ENCODE measurements around the gene TARM1.
"Not testable (repeated sequence)": the region's sequence is repeated elsewhere in the genome, so short reads cannot be mapped to it uniquely, and the experiment has no call there.

Gene TARM1

DNA sequence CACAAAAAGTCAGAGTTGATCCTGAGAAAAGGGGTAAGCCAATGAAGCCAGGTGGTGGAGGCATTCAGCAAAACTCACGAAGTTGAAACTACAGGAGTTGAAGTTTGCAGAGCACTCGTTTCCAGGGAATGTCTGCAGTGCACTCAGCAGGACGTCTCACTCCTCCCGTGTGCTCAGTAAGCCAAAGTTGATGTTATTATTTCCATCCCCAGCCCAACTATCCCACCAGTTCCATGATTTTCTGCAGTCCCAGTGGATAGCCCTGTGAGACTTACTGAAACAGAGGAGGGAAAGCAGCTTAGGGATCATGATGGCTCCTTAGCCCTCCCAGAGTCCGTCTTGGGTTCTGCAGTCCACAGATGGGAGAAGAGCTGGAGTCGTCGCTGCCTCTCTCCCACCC lies at the start of gene TARM1:
Gene TARM1, minus strand, starts transcription at position 334 of the 400 bp plus-strand sequence. Its CDS starts 25 bp downstream, at position 309.
- DNase-seq: no peak

DNA sequence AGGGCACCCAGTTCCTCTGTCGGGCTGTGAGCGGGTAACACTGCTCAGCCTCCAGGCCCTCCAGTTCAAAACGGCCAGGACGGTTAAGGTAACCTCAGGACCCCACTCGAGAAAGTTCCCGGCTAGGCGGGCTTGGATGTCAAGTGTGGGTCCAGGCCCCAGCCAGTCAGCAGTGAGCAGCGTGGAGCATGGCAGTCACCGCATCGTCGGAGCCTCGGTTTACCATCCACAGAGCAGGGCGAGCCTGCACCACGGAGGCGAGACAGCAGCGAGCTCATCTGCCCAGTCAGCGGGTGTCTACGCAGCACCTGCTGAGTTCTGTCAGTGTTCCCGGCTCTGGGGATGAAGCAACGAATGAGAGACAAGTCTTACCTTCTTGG lies 48.4 kb upstream of the TARM1 start:
- no peak for DNase-seq

DNA sequence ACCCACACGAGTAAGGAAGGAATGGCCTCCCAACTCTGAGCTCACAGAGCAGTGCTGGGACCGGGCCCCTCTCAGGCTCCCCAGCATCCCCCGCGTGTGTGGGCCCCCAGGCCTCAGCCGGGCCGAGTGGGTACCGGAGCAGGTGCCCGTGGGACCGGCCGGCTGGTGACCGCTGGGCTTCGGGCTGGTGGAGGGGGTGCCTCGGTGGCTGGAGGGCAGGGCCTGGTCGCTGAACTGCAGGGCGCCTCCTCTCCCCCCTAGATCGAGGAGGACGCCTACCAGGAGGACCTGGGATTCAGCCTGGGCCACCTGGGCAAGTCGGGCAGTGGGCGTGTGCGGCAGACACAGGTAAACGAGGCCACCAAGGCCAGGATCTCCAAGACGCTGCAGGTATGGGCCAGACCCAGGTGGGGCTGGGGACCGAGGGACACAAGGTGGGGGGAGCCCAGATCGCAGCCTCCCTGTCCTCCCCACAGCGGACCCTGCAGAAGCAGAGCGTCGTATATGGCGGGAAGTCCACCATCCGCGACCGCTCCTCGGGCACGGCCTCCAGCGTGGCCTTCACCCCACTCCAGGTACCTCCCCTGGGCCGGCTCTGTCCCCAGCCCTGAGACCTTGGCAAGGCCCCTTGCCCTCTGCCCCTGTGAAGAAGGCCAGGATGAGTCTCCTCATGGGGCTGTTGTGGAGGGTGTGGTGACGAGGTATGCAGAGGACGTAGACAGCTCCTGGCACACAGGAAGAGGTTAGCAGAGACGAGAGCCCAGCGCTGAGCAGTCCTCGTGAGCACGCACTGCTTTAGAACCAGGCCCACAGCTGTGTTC lies 47.8 kb upstream of the TARM1 start:
- DNase-seq: no peak

DNA sequence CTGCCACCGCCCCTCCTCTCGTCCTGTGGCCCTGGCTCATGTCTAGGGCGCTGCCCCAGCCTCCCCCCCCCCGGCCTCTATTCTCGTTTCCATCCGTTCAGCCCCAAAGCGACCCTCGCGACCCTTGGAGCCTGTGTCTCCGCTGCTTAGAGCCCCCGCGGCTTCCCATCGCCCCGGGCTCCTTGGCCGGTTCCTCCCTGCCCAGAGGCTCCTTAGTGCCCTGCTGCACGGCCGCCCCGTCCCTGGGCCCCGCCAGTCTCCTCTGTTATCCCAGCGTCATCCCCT lies 47.2 kb upstream of the TARM1 start:
- no peak for DNase-seq

DNA sequence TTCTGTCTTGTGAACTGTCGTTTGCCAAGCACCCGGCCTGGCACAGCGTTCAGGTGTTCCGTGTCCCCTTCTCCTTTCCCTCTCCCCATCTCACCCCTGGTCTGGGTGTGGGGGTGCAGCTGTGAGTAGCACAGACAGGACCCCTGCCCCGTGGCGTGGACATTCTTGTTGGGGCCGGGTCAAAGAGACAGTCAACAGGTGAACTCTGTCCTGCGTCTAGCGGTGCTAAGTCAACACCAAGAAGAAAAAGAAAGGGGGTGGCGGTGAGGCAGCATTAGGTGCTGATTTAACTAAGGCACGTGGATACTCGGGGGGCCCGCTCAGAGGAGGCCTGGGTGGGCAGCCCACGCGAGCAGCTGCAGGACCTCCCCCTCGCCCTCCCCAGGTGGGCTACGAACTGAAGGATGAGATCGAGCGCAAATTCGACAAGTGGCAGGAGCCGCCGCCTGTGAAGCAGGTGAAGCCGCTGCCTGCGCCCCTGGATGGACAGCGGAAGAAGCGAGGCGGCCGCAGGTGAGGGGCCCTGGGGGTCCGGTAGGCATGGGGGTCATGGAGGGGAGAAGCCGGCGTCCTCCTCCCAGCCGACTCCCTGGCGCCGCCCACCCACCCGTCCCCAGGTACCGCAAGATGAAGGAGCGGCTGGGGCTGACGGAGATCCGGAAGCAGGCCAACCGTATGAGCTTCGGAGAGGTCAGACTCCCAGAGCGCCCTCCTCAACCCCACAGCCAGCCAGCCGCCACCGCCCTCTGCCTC lies 46.7 kb upstream of the TARM1 start:
- DNase-seq: no peak

DNA sequence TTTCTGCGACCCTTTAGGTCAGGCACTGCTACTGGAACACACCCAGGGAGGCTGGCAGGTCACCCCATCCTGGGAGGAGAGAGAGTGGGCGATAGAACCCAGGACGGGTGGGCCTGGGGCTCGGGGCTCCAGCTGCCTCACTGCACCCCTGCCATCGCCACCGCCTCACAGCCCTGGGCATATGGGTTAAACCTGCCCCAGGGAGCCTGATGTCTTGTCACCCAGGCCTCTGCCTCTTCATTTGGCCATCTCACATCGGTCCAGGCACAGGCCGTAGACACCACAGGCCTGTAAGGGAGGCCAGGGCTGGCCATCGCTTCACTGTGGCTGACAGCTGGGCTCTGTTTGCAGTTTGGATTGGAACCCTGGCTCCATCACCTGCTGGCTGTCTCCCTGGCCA lies 44.5 kb upstream of the TARM1 start:
- DNase-seq: no peak

DNA sequence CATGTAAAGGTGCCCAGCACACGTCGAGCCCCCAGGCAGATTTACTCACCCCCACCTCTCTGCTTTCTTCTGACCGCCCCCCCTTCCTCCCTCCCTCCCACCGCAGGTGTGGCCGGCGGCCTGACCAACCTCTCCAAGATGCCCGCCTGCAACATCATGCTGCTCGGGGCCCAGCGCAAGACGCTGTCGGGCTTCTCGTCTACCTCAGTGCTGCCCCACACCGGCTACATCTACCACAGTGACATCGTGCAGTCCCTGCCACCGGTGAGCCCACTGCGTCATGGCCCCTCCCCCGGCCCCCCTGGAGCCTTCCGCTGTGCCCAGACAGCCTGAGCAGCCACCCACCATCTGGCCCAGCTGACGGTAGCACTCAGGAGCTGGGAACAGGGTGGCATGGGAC lies 43.2 kb upstream of the TARM1 start:
- DNase-seq: no peak

DNA sequence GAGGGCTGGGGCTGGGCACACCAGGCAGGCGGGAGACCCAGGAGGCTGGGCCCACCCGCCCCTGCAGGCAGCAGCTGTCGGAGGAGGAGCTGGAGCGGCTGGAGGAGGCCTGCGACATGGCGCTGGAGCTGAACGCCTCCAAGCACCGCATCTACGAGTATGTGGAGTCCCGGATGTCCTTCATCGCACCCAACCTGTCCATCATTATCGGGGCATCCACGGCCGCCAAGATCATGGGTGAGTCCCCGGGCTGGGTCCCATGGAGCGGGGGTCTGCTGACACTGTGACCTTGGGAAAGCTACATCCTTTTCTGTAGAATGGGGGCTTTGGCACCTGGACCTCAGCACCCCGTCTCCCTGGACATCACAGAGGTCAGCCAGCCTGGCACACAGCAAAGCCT lies 42.5 kb upstream of the TARM1 start:
- no peak for DNase-seq

DNA sequence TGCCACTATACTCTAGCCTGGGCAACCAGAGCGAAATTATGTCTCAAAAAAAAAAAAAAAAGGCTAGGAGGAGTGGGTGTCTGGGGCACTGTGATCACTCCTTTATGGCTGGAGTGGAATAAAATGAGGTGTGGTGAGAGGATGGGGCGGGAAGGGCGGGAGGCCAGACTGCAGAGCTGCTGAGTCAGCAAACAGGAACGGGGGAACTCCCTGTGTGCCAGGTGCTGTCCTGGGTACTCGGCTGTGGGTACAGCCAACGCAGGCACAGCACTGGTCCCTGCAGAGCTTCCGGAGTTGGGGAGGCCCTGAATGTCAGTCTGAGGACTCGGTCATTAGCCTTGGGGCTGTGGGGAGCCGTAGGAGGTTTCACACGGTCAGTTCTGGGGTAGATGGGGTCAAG lies 40.1 kb upstream of the TARM1 start:
- DNase-seq: no peak

DNA sequence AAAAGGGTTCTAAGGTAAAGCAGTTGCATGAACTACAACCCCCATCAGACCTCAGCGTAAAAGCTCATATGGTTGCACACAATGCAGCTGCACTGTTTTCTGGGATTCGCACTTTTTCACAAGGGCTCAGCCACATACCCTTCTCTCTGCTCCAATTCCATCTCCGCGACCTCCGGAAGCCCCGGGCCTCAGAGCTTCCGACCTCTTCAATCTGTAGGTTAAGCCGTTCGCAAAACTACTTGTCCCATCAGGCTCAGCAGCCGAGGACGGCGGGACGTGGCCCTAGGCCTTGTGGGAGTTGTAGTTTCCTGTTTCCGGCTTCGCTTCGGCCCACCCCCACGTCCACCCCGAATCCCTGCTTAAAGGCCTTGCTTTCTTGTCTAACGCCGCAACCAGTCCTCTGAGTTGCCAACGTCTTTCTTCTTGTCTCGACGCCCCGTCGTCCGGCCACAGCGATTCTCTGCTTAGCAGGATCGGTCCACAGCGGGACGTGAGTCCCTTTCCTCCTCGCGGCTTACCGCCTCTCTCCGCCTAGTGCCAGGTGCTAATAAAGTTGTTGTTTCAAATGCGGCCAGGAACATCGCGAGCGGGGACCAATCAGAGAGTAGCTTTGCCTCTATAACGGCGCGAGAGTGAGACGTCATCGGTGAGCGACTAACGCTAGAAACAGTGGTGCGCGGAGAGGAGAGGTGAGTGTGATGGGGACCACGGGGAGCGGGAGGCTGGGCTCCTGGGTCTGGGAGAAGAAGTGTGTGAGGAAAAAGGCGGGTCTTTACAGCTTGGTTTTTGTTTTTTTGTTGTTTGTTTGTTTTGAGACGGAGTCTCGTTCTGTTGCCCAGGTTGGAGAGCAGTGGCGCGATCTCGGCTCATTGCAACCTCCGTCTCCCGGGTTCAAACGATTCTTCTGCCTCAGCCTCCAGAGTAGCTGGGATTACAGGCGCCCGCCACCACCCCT lies 34.2 kb upstream of the TARM1 start, which contains the start of the genes PRPF31 and TFPT:
Gene PRPF31, plus strand, starts transcription at position 646 of the 955 bp plus-strand sequence. CDS start 2,525 bp downstream, outside the sequence.
Gene TFPT, minus strand, starts transcription at position 549 of the 955 bp plus-strand sequence. Its CDS starts 388 bp downstream, at position 161.
- DNase-seq: peak; percentile 98

DNA sequence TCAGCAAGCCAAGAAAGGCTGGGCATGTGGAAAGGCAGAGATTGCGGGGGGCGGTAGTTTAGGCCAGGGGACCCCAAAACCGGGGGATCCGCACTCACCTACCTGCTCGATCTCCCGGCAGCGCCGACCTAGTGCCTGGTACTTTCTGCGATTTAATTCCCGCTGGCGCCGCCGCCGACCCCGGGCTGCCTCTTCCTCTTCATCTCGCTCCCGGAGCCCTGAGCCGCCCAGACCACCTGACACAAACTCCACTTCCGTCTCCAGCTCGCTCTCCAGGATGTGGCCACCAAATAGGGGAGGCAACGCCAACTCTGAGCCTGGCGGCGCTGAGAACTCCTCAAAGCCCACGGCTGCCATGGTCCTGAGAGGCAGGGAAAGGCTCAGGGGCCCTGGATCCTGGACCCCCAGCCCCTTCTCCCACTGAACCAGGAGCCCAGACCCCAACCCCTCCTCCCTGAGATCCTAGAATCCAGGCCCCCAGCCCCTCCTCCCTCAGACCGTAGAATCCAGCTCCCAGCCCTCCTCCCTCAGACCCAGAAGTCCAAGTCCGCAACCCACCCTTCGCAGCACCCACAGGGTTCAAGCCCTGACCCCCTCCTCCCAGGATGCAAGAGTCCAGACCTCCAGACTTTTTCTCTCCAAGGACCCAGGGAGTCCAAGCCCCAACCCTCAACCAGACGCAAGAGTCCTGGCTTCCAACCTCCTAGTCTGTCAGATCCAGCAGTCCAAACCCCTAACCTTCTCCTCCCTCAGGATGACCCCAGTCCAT lies 33.4 kb upstream of the TARM1 start:
- DNase-seq: peak; percentile 23

DNA sequence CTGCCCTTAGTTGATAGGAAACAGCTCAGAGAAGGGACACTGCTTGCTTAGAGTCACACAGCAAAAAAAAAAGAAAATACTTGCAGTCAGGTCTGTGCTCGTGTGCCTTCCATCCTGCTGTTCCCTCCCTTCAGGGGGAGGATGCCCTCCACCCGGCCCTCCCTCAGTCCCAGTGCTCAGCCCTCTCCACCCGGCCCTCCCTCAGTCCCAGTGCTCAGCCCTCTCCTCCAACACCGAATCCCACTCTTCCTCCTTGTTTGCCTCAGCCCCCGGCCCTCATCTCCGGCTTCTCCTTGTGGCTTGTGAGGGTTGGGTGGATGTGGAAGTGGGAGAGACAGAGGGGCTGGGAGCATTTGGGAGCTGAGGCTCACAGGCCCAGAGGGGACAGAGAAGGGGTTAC lies 28.5 kb upstream of the TARM1 start:
- DNase-seq: no peak

DNA sequence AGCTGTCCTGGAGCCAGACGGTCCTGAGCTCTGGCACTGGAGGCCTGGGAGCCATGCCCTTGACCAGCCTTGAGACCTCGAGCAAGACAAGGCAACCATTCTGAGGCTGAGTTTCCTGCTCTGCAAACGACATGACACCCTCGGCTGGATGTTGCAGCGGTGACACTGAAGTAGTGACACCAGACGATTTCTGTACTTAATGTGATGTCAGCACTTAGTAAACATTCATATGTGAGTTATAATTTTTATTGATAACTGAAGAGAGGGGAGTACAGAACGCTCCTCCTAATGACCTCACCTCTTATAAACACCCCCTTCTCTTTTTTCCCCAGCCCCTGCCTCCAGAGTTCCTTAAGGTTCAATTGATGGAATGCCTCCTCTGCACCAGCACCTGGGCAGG lies 27.3 kb upstream of the TARM1 start:
- no peak for DNase-seq

DNA sequence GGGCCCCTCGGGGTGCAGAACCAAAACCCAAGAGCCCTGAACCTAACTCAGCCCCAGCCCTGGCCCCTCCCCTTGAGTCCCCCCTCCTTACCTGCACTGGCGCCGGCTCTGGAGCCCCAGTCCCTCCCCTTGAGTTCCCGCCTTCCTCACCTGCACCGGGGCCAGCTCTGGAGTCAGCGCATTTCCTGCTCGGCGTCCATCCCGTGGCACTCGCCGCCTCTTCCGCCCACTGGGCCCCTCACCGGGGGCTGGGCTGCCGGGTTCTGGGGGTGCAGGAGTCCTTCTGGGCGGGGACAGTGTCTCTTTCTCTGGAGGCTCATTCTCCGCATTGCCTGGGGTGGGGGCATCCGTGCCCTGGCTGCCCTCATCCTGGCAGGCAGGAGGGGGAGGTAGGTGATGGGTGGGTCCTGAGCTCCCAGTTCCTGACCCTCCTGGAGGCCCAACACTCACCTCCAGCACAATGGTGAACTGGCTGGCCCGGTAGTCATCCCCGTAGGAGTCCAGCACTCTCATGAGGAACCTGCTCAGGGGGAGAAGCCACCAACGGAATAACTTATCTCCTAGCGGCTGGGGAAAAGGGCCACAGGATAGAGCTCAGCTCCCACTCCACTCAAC lies 26.8 kb upstream of the TARM1 start:
- no peak for DNase-seq

DNA sequence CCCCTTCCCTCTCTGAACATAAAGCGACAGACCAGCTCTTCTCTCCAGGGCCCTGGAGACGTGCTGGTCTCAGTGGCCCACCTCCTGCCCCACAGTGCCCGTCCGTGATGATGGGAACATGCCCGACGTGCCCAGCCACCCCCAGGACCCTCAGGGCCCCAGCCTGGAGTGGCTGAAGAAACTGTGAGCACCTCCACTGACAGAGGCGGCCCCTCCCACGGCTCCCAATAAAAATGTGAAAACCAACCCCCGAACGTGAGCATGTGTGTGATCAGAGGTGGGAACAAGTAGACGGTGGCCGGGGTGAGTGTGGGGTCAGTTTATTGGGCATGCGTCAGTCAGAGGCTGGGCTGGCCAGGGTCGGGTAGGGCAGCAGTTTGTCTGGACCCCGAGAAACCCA lies 25.6 kb upstream of the TARM1 start:
- no peak for DNase-seq

DNA sequence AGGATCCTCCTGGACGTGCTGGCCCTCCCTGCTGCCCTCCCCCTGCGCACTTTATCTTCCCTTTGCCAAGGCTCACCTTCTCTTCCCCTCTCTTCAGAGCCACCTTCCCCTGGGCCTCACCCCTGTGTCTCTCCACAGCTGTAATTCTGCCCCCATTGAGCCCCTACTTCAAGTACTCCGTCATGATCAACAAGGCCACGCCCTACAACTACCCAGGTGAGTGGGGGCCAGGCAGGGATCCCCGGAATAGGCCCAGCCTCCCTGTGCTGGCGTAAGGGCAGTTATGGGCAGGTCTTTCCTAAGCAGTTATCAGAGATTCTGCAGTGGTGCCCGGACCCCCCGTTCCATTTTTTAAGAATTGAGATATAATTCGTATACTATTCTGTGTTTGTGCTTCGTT lies 24.6 kb upstream of the TARM1 start:
- no peak for DNase-seq

DNA sequence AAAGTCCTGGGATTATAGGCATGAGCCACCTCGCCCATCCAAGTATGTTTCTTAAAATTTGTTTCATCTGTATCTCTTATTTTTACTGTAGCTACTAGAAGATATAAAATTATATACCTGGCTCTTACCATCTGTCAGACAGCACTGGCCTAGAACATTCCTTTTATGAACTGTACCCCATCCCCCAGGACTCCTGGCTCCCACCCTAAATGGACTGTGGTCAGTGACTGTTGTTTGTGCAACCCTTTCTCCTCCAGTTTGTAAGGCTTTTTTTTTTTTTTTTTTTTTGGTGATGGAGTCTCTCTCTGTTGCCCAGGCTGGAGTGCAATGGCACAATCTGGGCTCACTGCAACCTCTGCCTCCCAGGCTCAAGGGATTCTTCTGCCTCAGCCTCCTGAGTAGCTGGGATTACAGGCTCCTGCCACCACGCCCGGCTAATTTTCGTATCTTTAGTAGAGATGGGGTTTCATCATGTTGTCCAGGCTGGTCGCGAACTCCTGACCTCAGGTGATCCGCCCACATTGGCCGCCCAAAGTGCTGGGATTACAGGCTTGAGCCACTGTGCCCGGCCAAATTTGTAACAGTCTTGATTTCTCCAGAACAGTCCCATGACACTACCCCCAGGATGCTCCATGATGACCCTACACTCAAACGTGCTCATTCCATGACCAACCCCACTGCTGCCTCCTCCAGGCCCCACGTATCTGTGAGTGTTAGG lies 24.0 kb upstream of the TARM1 start:
- DNase-seq: no peak

DNA sequence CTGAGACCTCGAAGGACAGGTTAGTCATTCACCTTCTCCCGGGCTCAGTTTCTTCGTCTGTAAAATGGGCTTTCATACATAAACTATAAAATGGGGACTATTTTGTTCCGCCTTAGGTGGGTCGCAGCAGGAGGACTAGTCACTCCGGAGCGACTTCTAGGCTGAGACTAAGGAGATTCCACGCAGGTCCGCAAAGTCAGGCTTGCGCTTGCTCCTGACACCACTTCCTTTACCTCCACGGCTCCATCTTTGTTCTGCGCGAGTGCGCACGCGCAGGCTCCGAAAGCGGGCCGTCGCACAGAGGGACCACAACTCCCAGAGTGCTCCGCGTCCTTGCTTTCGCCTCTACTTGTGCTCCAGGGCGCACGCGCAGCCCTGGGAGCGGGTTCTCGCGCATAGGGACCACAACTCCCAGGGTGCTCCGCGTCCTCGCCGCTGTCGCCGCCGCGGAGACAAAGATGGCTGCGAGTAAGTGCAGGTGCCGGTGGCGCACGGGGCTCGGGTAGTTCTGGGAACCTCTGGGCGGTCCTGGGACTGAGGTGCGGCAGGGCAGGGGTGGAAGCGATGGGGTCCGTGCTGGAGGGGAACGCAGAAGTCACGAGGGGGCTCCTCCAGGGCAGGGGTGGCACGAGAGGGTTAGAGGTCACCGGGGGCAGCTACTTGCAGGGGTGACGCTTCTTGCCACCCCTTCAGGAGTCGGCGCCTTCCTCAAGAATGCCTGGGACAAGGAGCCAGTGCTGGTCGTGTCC lies 21.4 kb upstream of the TARM1 start, which contains the start of gene NDUFA3:
Gene NDUFA3, plus strand, starts transcription at position 435 of the 749 bp plus-strand sequence. Its CDS starts 24 bp downstream, at position 459.
- peak; percentile 96 for DNase-seq

DNA sequence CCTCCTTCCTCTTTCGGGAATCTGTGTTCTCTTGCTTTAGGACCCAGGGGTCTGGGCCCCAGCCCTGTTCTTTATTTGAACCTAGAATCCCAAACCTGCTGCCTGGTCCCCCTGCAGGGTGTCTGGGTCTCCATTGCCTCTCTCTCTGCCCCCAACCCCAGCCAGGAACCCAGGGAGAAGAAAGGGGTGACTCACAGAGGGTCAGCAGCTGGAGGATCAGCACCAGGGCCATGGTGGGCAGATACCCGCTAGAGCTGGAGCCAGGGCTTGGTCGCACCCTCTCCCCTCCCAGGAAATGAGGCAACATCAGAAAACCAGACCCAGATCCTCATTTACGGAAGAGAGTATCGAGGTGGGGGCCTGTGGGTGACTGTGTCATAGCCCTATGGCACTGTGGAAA lies 19.4 kb upstream of the TARM1 start, which contains the start of gene OSCAR:
Gene OSCAR, minus strand, starts transcription at position 243 of the 400 bp plus-strand sequence. Its CDS starts 11 bp downstream, at position 232.
- no peak for DNase-seq

DNA sequence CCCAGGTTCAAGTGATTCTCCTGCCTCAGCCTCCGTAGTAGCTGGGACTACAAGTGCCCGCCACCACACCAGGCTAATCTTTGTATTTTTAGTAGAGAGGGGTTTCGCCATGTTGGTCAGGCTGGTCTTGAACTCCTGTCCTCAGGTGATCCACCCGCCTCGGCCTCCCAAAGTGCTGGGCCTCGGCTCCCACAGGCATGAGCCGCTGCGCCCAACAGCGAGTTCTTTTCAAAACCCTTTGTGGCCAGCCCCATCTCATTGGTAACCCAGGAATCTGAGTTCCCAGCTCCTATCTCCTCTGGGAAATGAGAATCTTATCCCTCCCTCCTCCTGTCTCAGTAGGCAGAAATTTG lies 18.7 kb upstream of the TARM1 start:
- DNase-seq: not testable (repeated sequence)

Data from activated CD4-positive, alpha-beta T cell treated with anti-CD3 and anti-CD28 coated beads, Interleukin-2, amount 50 U/mL, for 1 hour (primary cell).